NCI-H774 (cell line): ENCODE data around the gene AKR1B1.
"Not testable (repeated sequence)": the region's sequence is repeated elsewhere in the genome, so short reads cannot be mapped to it uniquely, and the experiment has no call there.

ENCODE experiments used
- DNase-seq: peaks from one replicate; lab custom pipeline; 2025; lab: John Stamatoyannopoulos, UW

Gene AKR1B1

GRCh38 chr7:134458806-134459698, at the start of gene AKR1B1:
TSS of gene AKR1B1 (minus strand) at chr7:134459100. CDS start at chr7:134459062, 38 bp downstream.
- peak; percentile 83 for DNase-seq

GRCh38 chr7:134505856-134506255, 47.0 kb upstream of the AKR1B1 start:
- DNase-seq, result no peak

GRCh38 chr7:134504660-134505164, 45.8 kb upstream of the AKR1B1 start:
- no peak for DNase-seq

- no peak for DNase-seq
Observed at GRCh38 chr7:134502463-134503371, 43.8 kb upstream of the AKR1B1 start.

- DNase-seq, result no peak
Observed at GRCh38 chr7:134500982-134501381, 42.1 kb upstream of the AKR1B1 start.

- no peak for DNase-seq
Observed at GRCh38 chr7:134500406-134500805, 41.5 kb upstream of the AKR1B1 start.

GRCh38 chr7:134495546-134495945, 36.6 kb upstream of the AKR1B1 start:
- DNase-seq, result no peak

GRCh38 chr7:134493091-134493490, 34.2 kb upstream of the AKR1B1 start:
- DNase-seq, result no peak

GRCh38 chr7:134487721-134488120, 28.8 kb upstream of the AKR1B1 start:
- not testable (repeated sequence) for DNase-seq

- DNase-seq, result no peak
Observed at GRCh38 chr7:134485203-134485602, 26.3 kb upstream of the AKR1B1 start.

GRCh38 chr7:134483296-134483695, 24.4 kb upstream of the AKR1B1 start:
- no peak for DNase-seq

GRCh38 chr7:134482858-134483257, 24.0 kb upstream of the AKR1B1 start:
- no peak for DNase-seq

GRCh38 chr7:134481167-134481566, 22.3 kb upstream of the AKR1B1 start:
- no peak for DNase-seq

GRCh38 chr7:134480730-134481129, 21.8 kb upstream of the AKR1B1 start:
- no peak for DNase-seq

- no peak for DNase-seq
Observed at GRCh38 chr7:134480202-134480601, 21.3 kb upstream of the AKR1B1 start.

GRCh38 chr7:134478707-134479106, 19.8 kb upstream of the AKR1B1 start:
- DNase-seq, result no peak

- DNase-seq, result no peak
Observed at GRCh38 chr7:134477954-134478353, 19.1 kb upstream of the AKR1B1 start.

GRCh38 chr7:134476044-134476443, 17.1 kb upstream of the AKR1B1 start:
- no peak for DNase-seq

- DNase-seq, result no peak
Observed at GRCh38 chr7:134474828-134475227, 15.9 kb upstream of the AKR1B1 start.

GRCh38 chr7:134473861-134474291, 15.0 kb upstream of the AKR1B1 start:
- DNase-seq, result no peak

- DNase-seq, result no peak
Observed at GRCh38 chr7:134472572-134473244, 13.8 kb upstream of the AKR1B1 start.

- no peak for DNase-seq
Observed at GRCh38 chr7:134470864-134471263, 12.0 kb upstream of the AKR1B1 start.
